SU-DHL-6 (cell line): ENCODE data around the gene DGKB.

Experiments used
- H2AFZ ChIP-seq: fragments of 200-600 bp; sonication (generic); 2 replicates; pipeline ENCODE4 v1.6.1; 2014; ENCODE audit warnings: low read depth, mild to moderate bottlenecking, moderate library complexity, mixed read lengths, antibody characterized with exemption, low read length; ENCODE audit not compliant: severe bottlenecking
- H3F3A ChIP-seq: fragments of 200-600 bp; shearing (Covaris generic); 2 replicates; pipeline ENCODE4 v1.6.0; 2016; ENCODE audit warnings: antibody characterized with exemption, mild to moderate bottlenecking; ENCODE audit not compliant: insufficient read depth
- H3K27ac ChIP-seq: fragments of 200-600 bp; sonication (generic); 2 replicates; pipeline ENCODE4 v1.5.1; 2016; ENCODE audit warnings: low read depth, mild to moderate bottlenecking, low read length, moderate library complexity, mixed read lengths
- H3K27me3 ChIP-seq: fragments of 200-600 bp; sonication (generic), shearing (Covaris generic); 2 replicates; pipeline ENCODE4 v1.6.0; 2014; ENCODE audit warnings: mild to moderate bottlenecking, low read length
- H3K36me3 ChIP-seq: fragments of 200-600 bp; sonication (generic); 2 replicates; pipeline ENCODE4 v1.6.1; 2014; ENCODE audit warnings: mild to moderate bottlenecking, low read length, mixed read lengths
- H3K4me2 ChIP-seq: fragments of 300-600, 200-600 bp; shearing (Covaris generic), sonication (generic); 2 replicates; pipeline ENCODE4 v1.6.0; 2014; ENCODE audit warnings: low read length, low read depth, mild to moderate bottlenecking; ENCODE audit not compliant: poor library complexity, severe bottlenecking
- H3K4me3 ChIP-seq: fragments of 200-600 bp; sonication (generic); 2 replicates; pipeline ENCODE4 v1.5.1; 2014; ENCODE audit warnings: antibody characterized with exemption, low read length, mild to moderate bottlenecking, mixed read lengths; ENCODE audit not compliant: insufficient read depth, poor library complexity, severe bottlenecking
- H3K79me2 ChIP-seq: fragments of 200-600 bp; sonication (generic); 2 replicates; pipeline ENCODE4 v1.6.1; 2014; ENCODE audit warnings: mild to moderate bottlenecking, low read length, moderate library complexity; ENCODE audit not compliant: insufficient read depth
- H3K9ac ChIP-seq: fragments of 200-600 bp; sonication (generic); 2 replicates; pipeline ENCODE4 v1.7.0; 2014; ENCODE audit warnings: mild to moderate bottlenecking, low read length
- H3K9me2 ChIP-seq: fragments of 200-600 bp; sonication (generic); replicated peaks from 2 replicates; pipeline ENCODE4 v1.6.1; 2014; ENCODE audit warnings: low read length; ENCODE audit not compliant: insufficient read depth
- H3K9me3 ChIP-seq: fragments of 200-600 bp; sonication (generic); 2 replicates; pipeline ENCODE4 v1.6.1; 2014; ENCODE audit warnings: low read length, mixed read lengths; ENCODE audit not compliant: insufficient read depth
- H4K20me1 ChIP-seq: fragments of 200-600 bp; sonication (generic); 2 replicates; pipeline ENCODE4 v1.6.1; 2014; ENCODE audit warnings: low read depth, mild to moderate bottlenecking, antibody characterized with exemption, low read length, moderate library complexity, mixed read lengths
- CTCF ChIP-seq: fragments of 200-600 bp; sonication (generic); IDR thresholded peaks from one replicate; pipeline ENCODE4 v1.5.1; 2017; ENCODE audit warnings: antibody characterized with exemption, mild to moderate bottlenecking, low read length, moderate library complexity; ENCODE audit not compliant: insufficient read depth, poor library complexity, severe bottlenecking
- EZH2phosphoT487 ChIP-seq: fragments of 200-600 bp; sonication (generic), shearing (Covaris generic); conservative IDR thresholded peaks from 2 replicates; pipeline ENCODE4 v1.6.1; 2018; ENCODE audit warnings: mild to moderate bottlenecking, antibody characterized with exemption, low read length, moderate library complexity, mixed read lengths

Gene DGKB

GRCh38 chr7:14309432-14309831, 593.1 kb downstream of the DGKB start:
- Histone ChIP-seq H3K27ac (no peak overlapping the region), H3K9me3 (no peaks in the 10 kb centered on the region), H3K79me2 (no peaks in the 10 kb centered on the region), H3K9me2 (no peaks in the 10 kb centered on the region), H3F3A (no peaks in the 10 kb centered on the region), H4K20me1 (no peaks in the 10 kb centered on the region), H3K4me2 (no peak overlapping the region), H3K27me3 (no peaks in the 10 kb centered on the region), H3K36me3 (no peaks in the 10 kb centered on the region), H3K9ac (no peak overlapping the region), H2AFZ (no peak overlapping the region), H3K4me3 (no peak overlapping the region)
- TF ChIP-seq CTCF (no peak), EZH2phosphoT487 (no peak)

- no peak for TF ChIP-seq CTCF
- no peak for TF ChIP-seq EZH2phosphoT487
- no peaks in the 10 kb centered on the region for H3K36me3 ChIP-seq
- no peak overlapping the region for H2AFZ ChIP-seq
- H4K20me1 ChIP-seq, result no peaks in the 10 kb centered on the region
- H3K27ac ChIP-seq, result no peak overlapping the region
- H3K4me2 ChIP-seq, result no peak overlapping the region
- H3K27me3 ChIP-seq, result no peaks in the 10 kb centered on the region
- no peaks in the 10 kb centered on the region for H3K79me2 ChIP-seq
- no peak overlapping the region for H3K9ac ChIP-seq
- H3K9me2 ChIP-seq, result no peaks in the 10 kb centered on the region
- H3K9me3 ChIP-seq, result no peaks in the 10 kb centered on the region
- no peak overlapping the region for H3K4me3 ChIP-seq
- H3F3A ChIP-seq, result no peaks in the 10 kb centered on the region
Observed at GRCh38 chr7:14305233-14305866, 597.2 kb downstream of the DGKB start.

- H3K27ac ChIP-seq, result no peak overlapping the region
- H3K4me3 ChIP-seq, result no peak overlapping the region
- no peak overlapping the region for H3K9ac ChIP-seq
- no peaks in the 10 kb centered on the region for H3K79me2 ChIP-seq
- no peak overlapping the region for H3K4me2 ChIP-seq
- no peak overlapping the region for H2AFZ ChIP-seq
- no peaks in the 10 kb centered on the region for H3F3A ChIP-seq
- no peak for TF ChIP-seq CTCF
- TF ChIP-seq EZH2phosphoT487, result no peak
- H3K27me3 ChIP-seq, result no peaks in the 10 kb centered on the region
- H3K9me3 ChIP-seq, result no peaks in the 10 kb centered on the region
- H3K36me3 ChIP-seq, result no peaks in the 10 kb centered on the region
- no peaks in the 10 kb centered on the region for H4K20me1 ChIP-seq
- H3K9me2 ChIP-seq, result no peaks in the 10 kb centered on the region
Observed at GRCh38 chr7:14303536-14303935, 599.0 kb downstream of the DGKB start.
